ENCODE results near the gene KLHL29.

- TF ChIP-seq CTCF (IDR thresholded peaks at IDR 0.05) (no peak), POLR2AphosphoS5 (IDR thresholded peaks at IDR 0.05; ENCODE audit: low read depth, low read length) (no peak)
Observed at GRCh38 chr2:23521060-23521459, 136.1 kb downstream of the KLHL29 start.

Measured in Panc1 (cell line).